ENCODE results near the gene CASKIN2. TPM values are rescaled to one million over a fixed set of nuclear protein-coding genes. Genes with fewer than 3 reads are reported as not detected.
A peak's percentile ranks its signal among the peaks of the same experiment; 100 is the strongest.

Gene CASKIN2
- total RNA-seq, 2 donors from 2014 or later, result 16.0 to 35.8 TPM

DNA sequence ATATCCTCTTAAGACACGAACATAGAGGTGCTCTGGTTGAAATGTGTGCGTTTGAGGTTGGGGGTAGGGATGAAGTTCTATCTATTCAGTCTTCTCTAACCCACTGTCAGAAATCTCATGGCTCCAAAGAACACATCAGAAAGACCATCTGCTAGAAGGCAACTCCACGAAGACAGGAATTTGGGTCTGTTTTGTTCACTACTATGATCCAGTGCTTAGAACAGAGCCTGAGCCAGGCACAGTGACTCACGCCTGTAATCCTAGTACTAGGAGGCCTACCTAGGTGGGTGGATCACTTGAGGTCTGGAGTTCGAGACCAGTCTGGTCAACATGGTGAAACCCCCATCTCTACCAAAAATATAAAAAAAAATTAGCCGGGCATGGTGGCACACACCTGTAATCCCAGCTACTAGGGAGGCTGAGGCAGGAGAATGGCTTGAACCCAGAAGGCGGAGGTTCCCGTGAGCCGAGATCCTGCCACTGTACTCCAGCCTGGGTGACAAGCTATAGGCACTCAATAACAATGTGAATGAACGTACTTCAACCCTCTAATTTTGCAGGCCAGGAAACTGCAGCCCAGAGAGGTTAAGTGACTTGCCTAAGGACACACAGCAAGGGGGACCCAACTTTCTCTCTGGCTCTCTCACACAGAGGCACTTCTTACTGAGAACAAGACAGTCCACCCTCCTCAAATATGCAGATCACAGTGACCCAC is 2.3 kb downstream of the CASKIN2 start:
- peaks cover 7% of the 10 kb centered on the region for H3K4me1 ChIP-seq (replicated peaks)
- intact Hi-C loops (cut with DNase I), result loop anchor here (10.0 kb wide), 2 partner anchors 188 to 232 kb away; no protein-coding TSS in a partner anchor
- peak overlapping the region in 1 of 2 donors; percentile 79 for H3K27ac ChIP-seq
- TF ChIP-seq POLR2AphosphoS5 (IDR thresholded peaks at IDR 0.05) (no peak), POLR2A (IDR thresholded peaks at IDR 0.05) (no peak)
- TF ChIP-seq, protein P1, sequence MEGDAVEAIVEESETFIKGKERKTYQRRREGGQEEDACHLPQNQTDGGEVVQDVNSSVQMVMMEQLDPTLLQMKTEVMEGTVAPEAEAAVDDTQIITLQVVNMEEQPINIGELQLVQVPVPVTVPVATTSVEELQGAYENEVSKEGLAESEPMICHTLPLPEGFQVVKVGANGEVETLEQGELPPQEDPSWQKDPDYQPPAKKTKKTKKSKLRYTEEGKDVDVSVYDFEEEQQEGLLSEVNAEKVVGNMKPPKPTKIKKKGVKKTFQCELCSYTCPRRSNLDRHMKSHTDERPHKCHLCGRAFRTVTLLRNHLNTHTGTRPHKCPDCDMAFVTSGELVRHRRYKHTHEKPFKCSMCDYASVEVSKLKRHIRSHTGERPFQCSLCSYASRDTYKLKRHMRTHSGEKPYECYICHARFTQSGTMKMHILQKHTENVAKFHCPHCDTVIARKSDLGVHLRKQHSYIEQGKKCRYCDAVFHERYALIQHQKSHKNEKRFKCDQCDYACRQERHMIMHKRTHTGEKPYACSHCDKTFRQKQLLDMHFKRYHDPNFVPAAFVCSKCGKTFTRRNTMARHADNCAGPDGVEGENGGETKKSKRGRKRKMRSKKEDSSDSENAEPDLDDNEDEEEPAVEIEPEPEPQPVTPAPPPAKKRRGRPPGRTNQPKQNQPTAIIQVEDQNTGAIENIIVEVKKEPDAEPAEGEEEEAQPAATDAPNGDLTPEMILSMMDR (IDR thresholded peaks at IDR 0.05), result no peak
- whole genome bisulfite sequencing, result 54% methylated on average over 10 of the region's 10 CpGs
- no peak for DNase-seq (ENCODE audit: low spot score)
- no peaks in the 10 kb centered on the region for H3K9me3 ChIP-seq
- H3K4me3 ChIP-seq, result peak overlapping the region in 1 of 2 donors; percentile 82
- H3K27me3 ChIP-seq (replicated peaks; ENCODE audit: insufficient read depth), result no peaks in the 10 kb centered on the region
- H3K36me3 ChIP-seq, result no peaks in the 10 kb centered on the region

DNA sequence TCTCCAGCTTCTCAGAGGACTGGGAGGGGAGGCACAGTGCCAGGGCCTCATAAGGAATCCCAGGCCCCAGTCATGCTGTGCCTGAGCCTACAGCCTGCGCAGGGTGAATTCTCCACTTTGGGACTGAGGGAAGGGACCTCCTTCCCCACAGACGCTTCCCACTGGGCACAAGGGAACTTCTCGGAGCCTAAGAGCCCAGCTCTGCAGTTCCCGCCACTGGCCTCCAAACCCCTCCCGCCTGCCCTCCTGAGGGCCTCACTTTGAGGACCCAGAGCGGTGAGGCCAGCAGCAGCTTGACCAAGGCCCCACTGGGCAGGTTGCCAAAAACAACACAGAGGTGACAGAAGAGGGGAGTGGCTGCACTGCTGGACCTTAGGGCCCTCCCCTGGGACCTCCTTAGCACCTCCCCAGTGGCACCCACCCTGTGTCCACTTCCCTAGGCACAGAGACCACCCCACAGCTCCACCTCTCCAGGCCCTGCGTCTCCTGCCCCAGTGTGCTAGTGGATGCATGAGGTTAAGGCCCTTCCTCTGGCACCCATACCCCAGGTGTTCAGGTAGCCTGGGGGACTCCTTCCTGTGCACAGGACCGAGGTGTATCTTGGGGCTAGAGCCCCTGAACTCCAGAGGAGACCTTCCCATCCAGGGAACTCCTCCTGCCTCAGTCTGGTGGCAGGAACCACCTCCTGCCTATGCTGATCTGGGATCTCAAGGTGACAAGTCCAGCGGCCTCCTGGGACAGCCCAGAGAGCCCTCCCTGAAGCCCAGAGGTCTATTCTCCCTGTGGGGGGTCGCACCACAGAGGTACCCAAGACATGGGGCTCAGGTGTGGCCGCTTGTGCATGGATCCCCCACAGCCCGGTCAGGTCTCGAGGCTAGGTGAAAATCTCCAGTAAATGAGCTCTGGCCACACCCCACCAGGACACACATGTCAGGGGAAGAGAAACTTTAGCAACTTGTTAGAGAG is 3.4 kb downstream of the CASKIN2 start:
- TF ChIP-seq POLR2AphosphoS5 (IDR thresholded peaks at IDR 0.05) (no peak), POLR2A (IDR thresholded peaks at IDR 0.05) (no peak)
- TF ChIP-seq, protein P1 (IDR thresholded peaks at IDR 0.05), result no peak

DNA sequence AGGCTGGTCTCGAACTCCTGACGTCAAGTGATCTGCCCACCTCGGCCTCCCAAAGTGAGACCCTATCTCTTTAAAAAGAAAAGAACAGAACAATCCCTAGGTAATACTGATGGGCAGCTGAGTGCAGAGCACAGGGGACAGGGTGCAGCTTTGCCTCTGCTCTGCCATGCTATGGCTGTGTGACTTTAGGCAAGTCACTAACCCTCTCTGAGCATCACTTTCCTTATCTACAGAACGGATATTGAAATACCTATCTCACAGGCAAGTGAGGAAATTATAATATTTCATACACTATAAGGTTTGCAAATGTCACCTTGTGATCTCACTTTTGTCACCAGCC is 4.1 kb downstream of the CASKIN2 start:
- Histone ChIP-seq H3K27me3 (replicated peaks; ENCODE audit: insufficient read depth) (no peaks in the 10 kb centered on the region), H3K4me1 (replicated peaks) (peaks cover 7% of the 10 kb centered on the region), H3K36me3 (no peaks in the 10 kb centered on the region), H3K27ac (peak overlapping the region in 1 of 2 donors; percentile 26), H3K9me3 (no peaks in the 10 kb centered on the region), H3K4me3 (no peak overlapping the region)
- TF ChIP-seq POLR2A (IDR thresholded peaks at IDR 0.05), result no peak
- TF ChIP-seq, protein P1 (IDR thresholded peaks at IDR 0.05), result no peak
- TF ChIP-seq POLR2AphosphoS5 (IDR thresholded peaks at IDR 0.05), result no peak
- 88% methylated on average over 4 of the region's 4 CpGs for WGBS
- DNase-seq (ENCODE audit: low spot score), result no peak
- intact Hi-C loops (cut with DNase I), result loop anchor here (10.0 kb wide), 2 partner anchors 186 to 234 kb away; no protein-coding TSS in a partner anchor

More for the DNA sequence above, 3.4 kb downstream of the CASKIN2 start:
- intact Hi-C loops (cut with DNase I), result loop anchor here (10.0 kb wide), 2 partner anchors 187 to 233 kb away; no protein-coding TSS in a partner anchor
- Histone ChIP-seq H3K36me3 (no peaks in the 10 kb centered on the region), H3K4me1 (replicated peaks) (peaks cover 7% of the 10 kb centered on the region), H3K27me3 (replicated peaks; ENCODE audit: insufficient read depth) (no peaks in the 10 kb centered on the region), H3K4me3 (no peak overlapping the region), H3K27ac (peak overlapping the region in 1 of 2 donors; percentile 26), H3K9me3 (no peaks in the 10 kb centered on the region)
- DNase-seq (ENCODE audit: low spot score), result no peak
- WGBS, result 71% methylated on average over 13 of the region's 13 CpGs

DNA sequence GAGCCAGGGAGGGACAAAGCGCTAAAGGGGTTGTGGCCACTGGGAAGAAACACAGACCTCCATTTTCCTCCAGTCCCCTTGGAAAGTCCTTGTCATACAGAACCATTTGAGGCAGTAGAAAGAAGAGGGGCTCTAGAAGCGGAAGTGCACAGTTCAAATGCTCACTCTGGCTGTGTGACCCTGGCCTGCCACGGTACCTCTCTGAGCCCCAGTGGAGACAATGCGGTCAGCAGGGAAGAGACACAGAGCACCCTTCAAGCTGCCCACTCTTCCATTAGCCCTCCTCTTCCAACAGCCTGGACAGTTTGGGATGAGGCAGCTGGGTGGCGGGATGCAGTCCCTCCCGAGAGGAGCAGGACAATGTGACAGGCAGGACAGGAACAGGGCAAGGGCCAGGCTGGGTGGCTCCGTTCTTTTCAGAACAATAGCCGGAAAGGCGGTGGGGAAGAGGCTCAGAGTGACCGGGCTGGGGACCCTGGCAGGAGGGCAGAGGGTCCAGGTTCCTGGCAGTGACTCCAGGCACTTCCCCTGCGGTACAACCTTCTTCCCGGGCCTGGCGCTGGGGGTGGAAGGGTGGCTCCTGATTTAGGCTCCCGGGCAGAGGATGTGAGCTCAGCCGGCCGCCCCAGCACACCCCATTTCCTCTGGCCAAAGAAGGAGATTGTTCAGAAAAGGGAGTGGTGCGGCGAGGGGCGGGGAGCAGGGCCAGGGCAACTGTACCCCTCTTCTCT is 5.6 kb downstream of the CASKIN2 start:
- H3K27me3 ChIP-seq (replicated peaks; ENCODE audit: insufficient read depth), result no peaks in the 10 kb centered on the region

More for the DNA sequence above, 5.6 kb downstream of the CASKIN2 start:
- Histone ChIP-seq H3K9me3 (no peaks in the 10 kb centered on the region), H3K36me3 (peaks cover 0 to 10% of the 10 kb centered on the region in 2 donors), H3K4me1 (replicated peaks) (peaks cover 7% of the 10 kb centered on the region), H3K4me3 (no peak overlapping the region), H3K27ac (no peak overlapping the region)
- intact Hi-C loops (cut with DNase I), result loop anchor here (10.0 kb wide), 2 partner anchors 185 to 235 kb away; no protein-coding TSS in a partner anchor
- DNase-seq (ENCODE audit: low spot score), result no peak
- WGBS, result 75% methylated on average over 19 of the region's 19 CpGs
- no peak for TF ChIP-seq POLR2A (IDR thresholded peaks at IDR 0.05)
- TF ChIP-seq POLR2AphosphoS5 (IDR thresholded peaks at IDR 0.05), result no peak
- TF ChIP-seq, protein P1 (IDR thresholded peaks at IDR 0.05), result no peak
